Measurements from ENCODE around the gene IQSEC1.

Gene IQSEC1

DNA sequence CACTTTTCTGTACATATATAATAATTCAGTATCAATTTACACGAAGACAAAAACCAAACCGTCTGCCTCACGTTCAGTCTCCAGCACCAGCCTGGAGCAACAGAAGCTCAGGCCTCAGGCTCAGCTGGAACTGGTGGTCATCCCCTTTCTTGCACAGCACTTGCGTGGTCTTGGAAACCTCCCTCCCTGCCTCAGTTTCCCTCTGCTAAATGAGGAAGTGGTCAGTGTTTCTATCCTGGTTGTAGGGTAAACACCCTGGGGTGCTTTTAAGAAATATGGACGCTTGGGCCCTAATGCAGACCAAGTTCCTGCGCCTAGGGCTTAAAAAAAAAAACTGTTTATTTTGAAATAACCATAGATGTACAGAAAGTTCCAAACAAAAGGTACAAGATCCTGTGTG is 21.6 kb downstream of the IQSEC1 start:
- in situ Hi-C loops (cut with HindIII; ENCODE audit: low sequenced_read_pairs): no loop called here

DNA sequence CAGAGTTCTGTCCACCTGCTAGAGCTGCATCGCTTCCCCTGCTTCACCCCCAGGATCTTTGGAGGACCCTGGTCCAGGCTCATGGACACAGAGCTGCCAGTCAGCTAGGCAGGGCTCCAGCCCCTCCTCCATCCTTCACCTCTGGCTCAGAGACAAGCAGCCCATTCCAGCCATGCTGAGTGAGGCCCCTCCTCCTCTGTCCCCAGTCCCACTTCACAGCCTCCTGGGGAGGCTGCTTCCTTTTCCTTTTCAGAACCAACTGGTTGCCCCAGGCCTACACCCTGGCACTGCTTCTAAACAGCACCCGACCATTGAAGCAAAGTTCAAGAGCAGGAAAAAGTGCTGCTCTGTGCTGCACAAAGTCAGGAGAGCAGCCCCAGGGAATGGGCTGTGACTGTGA is 22.2 kb downstream of the IQSEC1 start:
- in situ Hi-C loops (cut with HindIII; ENCODE audit: low sequenced_read_pairs): no loop called here

DNA sequence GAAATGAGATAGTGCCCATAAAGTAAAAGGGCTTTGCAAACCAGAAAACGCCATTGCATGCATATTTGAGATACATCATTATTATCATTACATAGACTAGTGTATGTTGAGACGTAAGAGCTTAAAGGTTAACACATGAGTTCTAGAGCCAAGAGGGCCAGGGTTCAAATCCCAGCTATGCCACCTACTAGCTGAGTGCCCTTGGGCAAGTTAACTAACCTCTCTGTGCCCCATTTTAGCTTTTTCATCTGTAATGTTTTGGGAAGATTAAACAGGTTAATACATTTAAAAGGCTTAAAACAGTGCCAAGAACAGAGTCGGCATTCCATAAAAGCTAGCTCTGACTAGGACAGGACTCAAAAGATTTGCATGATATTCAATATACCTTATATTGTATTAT is 22.8 kb downstream of the IQSEC1 start:
- in situ Hi-C loops (cut with HindIII; ENCODE audit: low sequenced_read_pairs): no loop called here

DNA sequence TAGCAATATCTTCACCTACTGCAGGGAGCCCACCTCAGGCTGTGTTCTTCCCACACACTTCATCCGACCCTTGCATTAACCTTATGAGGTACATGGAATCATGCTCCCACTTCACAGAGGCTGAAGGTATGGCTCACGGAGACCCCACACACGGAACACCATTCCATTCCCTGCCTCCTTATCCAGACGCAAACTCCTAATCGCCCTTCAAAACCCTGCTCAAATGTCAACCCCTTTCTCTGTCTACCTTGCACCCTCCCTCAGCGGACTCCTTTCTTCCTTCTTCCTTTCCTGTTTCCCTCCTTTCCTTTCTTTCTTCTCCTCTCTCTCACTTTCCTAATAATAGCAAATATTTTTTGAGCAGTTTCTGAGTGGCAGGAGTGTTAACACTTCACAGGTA is 23.8 kb downstream of the IQSEC1 start:
- in situ Hi-C loops (cut with HindIII; ENCODE audit: low sequenced_read_pairs): no loop called here

DNA sequence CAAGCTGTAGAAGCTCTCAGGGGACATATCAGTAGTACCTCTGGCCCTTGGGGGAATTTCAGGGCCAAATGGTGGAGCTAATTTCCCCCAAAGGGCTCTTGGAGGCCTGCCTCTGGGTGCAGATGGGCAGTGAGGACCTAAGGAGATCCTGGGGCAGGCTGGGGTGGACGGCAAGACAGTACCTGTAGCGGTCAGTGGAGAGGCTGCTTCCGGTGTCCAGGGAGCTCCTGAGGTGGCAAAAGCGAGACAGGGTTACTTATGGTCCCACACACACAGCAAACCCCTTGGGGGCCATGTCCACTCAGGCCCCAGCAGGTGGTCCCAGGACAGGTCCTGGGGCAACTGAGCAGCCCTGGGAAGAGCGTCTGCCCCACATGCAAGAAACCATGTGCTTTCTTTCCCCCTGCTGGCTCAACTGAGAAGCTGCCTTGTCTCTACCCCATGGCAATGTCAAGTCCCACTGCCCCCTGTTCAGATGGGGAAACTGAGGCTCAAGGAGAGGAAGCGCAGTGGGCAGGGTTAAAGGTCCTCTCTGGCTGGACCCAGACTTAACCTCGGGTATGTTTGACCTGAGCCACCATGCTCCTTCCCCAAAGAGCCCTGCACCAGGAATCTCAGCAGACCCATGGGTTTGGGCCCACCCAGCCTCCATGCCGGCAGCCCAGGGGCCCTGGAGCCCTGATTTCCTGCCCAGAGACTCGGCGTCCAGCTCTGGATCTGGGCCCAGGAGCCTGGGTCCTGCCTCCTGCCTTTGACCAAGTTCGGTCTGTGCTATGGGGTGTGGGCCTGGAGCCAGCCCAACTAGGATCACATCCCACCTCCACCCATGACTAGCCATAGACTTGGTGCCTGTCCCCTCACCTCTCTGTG is 25.7 kb downstream of the IQSEC1 start:
- in situ Hi-C loops (cut with HindIII; ENCODE audit: low sequenced_read_pairs): no loop called here

DNA sequence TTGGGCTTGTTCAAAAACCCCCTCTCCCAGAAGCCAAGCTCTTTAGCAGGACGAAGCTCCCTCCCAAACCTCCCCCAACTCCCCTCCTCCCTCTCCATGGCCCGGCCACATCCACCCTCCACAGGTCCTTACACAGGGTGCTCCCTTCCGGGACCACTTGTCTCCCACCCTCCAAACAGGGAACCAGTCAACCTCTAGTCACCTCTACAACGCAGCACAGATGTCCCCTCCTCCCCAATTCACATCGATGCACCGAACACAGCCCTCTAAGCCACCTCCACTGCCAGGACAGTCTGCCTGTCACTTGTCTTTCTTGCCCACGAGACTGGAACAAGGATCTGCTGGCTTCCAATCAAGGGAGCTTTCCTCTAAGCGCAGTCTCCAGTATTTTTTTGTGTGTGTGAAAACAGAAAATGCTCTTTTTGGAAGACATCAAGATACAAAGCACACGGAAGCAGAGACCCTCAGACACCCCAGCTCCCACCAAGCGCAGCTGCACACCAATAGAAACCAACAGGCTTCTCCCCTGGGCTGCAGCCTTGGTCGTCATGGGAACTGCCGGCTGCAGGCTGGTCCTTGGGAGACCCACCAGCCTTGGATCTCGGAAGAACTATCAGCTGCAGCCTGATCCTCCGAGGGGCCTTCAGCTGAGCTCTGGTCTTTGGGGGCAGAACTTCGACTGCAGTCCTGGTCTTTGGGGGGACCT is 26.5 kb downstream of the IQSEC1 start:
- in situ Hi-C loops (cut with HindIII; ENCODE audit: low sequenced_read_pairs): no loop called here

DNA sequence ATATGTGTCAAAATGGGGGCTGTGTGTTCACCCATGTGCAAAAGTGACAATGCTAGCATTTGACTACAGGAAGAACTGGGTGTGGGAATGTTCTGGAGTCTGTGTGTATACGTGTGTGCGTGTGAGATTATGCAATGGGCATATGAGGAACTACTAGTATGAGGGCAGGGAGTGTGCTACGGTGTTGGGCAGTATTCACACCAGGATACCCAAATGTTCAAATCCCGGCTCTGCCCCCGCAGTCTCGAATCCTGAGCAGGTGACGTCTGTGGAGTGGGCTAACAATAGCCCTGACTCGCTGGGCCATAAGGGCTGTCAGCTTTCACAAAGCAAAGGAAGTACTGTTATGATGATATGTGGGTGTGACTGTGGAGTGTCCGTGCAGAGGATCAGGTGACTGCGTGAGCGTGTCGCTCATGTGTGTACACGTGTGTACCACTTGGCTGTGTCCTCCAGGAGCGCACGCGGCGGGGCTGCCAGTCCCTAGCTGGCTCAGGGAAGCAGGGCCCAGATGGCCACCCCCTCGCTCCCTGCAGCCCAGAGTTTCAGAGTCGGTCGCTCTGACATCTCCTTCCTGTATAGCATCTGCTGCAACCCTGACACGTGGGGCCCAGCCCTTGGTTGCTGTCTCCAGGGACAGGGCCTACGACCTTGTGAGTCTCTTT is 27.2 kb downstream of the IQSEC1 start:
- in situ Hi-C loops (cut with HindIII; ENCODE audit: low sequenced_read_pairs): no loop called here

DNA sequence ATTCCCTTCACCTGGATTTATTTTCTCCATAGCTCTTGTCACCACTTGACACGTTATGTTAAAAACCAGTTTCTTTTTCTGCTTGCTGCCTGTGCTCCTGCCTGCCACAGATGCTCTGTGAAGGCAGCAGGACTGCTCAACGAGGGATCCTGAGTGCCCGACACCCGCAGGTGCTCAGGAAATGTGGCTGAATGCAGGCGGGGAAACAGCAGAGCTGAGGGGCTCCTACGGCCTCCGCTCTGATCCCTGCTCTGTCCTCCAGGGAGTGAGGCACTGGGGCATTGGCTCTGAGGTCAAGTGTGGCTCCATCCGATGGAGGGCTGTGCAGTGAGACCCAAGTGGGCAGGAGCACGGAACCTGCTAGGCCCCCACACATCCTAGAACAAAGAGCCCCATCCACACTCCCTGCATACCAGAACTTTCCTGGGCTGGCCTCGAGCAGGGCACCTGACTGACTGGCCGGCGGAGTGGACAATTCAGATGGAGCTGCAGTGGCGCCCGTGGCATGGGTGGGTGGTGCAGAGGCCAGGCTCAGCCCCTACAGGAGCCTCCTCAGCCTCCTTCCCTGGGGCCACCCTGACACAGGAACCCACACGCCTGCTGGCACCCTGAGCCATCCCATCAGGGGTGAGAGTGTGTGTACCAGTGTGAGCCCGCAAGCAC is 27.9 kb downstream of the IQSEC1 start:
- in situ Hi-C loops (cut with HindIII; ENCODE audit: low sequenced_read_pairs): no loop called here

DNA sequence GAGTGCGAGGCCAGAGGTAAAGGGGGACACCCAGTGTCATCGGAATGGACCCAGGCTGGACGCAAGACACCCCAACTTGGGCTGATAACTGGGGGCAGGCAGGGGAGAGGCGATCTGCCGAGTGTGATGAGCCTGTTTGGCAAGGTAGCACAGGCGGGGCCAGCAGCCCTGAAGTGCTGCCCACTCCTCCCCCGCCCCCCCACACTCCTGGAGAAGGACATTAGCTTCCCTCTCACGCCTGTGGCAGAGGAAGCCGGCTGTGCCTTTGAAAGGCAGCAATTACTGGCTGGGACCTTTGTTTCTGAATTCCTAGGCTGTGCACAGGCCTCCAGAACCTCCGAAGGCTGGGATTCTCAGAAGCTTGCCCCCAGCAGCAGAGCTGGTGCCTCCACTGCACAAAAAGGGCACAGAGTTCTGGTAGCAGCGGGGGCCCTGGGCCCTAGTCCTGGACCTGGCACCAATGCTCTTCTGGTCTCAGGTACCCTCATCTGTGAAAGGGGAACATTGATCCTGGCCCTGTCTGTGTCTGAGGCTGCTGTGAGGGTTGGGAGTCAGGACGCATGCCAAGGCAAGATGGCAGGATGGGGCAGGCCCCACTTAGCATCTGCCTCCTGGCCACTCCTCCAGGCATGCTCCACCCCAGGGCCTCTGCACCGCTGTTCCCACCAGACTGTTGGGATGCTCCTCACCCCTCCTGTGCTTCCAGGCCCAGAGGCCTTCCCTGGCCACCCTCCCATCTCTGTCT is 28.6 kb downstream of the IQSEC1 start:
- in situ Hi-C loops (cut with HindIII; ENCODE audit: low sequenced_read_pairs): no loop called here

DNA sequence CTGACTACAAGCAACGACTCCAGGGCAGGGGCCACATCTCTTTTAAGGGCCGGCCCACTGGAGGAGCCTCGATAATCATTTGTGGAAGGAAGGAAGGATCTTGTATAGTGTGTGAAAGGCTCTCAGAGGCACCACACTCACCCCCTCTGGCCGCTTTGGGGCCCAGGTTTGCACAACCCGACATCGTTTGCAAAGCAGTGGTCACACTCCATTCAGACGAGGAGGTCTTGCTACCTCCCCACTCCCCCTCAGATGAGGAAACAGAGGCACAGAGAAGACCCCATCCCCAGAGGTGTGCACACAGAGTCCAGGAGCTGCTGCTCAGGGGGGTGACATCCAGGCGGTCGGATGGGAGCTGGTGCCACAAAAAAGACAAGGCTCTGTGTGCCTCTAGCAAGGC is 29.6 kb downstream of the IQSEC1 start:
- in situ Hi-C loops (cut with HindIII; ENCODE audit: low sequenced_read_pairs): no loop called here

DNA sequence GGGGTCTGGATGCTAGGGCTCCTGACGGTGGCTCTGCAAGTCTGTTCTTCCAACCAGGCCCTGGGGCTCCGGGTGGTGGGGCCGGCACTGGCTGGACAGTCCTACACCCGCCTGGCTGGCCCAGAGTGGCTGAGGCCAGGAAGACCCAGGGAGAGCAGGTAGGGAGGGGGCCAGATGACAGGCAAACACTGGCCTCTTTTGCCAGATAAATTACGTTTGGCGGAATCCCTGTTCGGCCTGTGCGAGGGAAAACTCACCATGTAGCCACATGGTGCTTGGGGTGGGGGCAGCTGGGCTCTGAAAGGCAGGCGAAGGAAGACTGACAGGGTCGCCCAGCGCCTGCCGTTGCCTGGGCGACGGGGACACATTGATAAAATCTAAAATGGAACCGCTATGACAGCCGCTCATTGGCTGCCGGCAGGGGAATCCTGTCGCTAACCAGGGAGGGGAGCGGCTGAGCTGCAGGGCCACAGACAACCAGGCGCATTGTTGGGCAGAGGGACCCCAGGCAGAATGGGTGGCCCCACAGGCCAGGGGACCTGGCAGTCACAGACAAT is 30.4 kb downstream of the IQSEC1 start:
- in situ Hi-C loops (cut with HindIII; ENCODE audit: low sequenced_read_pairs): no loop called here

DNA sequence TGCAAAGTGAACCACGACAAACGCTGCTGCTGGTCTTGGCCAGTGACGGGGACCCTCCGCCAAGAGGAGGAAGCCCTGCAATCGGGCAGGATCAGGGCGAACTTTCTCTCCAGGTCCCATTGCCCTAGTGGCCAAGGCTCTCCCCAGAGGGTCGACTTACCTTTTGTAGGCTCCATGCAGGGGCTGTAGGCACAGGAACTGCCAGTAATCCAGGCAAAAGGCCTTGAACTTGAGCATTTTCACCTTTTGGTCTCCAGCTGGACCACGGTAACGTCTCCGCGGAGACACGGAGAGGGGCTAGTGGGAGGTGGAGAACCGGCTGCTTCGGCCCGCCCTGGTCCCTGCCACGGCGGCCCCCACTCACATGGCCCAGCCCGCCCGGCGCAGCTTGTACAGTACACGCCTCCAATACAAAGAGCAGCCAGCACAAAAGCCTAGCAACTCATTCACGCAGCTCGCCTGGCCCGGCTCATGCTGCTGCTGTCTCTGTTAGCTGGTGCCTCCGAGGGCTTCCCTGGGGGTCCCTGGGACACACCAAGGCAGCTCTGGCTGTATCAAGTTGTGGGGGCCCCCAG is 31.0 kb downstream of the IQSEC1 start:
- in situ Hi-C loops (cut with HindIII; ENCODE audit: low sequenced_read_pairs): no loop called here

DNA sequence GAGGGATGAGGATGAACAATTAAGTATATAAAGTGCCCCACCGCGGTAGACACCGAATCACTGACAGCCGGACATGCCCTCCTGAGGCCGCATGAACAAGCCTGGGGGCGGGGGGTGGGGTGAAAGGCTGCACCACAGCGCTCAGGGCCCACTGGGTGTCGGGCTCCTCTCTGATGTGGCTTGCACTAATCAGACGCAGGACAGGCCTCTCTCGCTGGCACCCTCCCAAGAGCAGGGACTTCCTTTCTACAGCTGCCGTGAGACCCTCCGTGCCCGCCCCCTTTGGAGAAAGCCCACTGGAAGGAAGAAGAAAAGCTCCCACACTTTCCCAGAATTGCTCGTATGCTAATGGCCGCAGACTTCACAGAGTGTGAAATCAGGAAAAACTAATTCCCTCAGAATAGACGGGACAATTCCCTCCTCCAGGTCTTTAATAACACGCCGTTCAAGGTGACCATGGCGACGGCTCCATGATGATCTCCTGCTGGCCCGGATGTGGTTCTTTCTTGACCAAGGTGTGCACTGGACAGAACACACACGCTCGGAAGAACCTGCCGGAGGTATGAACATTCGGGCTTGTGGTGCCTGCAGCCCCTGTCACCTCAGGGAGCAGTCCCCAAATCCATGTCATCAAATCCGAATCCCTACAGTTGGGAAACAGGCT is 32.0 kb downstream of the IQSEC1 start:
- in situ Hi-C loops (cut with HindIII; ENCODE audit: low sequenced_read_pairs): no loop called here

DNA sequence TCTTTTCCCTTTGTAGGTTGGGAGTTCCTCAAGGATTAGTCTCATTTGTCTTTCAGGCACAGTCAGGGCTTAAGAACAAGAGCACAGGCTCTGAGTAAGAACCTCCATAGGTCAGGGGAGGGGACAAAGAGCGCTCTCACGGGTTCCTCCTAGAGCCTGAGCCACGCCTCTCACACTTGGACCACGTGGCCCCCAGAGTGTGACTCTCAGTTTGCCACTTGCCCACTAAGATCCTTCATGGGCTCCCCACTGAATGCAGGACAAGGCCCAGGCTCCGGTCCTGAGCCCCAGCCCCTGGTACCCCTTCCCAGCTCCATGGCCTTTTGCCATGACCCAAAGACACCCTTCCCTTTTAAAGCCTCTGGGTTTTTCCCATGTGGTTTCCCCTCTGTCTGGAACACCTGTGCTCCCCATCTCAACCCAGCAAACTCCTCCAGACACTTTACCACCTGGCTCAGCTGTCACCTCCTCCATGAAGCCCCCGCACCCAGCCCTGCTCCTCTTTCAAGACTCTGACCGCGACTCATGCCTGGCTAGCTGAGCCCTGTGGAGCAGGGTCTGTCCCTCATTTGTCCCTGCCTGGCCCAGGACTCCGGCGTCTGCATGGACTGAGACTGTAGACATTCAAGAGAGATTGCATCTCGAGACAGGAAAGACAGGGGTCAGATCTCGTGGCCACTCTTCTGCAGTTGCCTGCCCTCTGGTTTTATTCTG is 32.7 kb downstream of the IQSEC1 start:
- in situ Hi-C loops (cut with HindIII; ENCODE audit: low sequenced_read_pairs): no loop called here

DNA sequence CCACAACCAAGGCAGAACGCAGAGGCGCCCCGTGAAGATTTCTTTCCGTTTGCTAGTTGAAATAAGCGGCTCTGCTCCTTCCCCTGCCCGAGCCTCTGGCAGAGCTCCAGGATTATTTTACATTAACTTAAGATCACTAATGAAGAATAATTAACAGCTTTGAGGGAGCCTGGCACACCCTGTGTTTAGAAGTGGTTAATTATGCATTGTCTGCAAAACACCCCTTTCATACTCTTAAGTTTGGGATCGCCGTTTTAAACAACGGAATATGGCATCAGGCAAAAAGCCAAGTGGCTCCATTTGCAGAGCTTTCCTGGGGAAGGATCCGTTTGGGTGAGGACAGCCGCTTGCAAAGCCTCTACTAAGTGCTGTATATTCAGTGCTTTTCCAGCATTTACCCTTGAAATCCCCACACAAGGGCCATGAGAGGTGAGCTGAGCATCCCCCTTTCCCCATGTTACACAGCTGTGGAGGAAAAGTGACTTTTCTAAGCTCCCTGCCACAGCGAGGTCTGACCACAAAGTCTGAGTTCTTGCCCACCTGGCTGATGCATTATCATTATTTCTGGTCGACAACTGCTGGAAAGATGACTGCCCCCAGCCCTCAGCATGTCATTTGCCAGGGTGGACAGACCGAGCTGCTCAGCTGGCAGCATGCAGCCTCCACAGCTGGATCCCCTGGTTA is 33.9 kb downstream of the IQSEC1 start:
- in situ Hi-C loops (cut with HindIII; ENCODE audit: low sequenced_read_pairs): no loop called here

DNA sequence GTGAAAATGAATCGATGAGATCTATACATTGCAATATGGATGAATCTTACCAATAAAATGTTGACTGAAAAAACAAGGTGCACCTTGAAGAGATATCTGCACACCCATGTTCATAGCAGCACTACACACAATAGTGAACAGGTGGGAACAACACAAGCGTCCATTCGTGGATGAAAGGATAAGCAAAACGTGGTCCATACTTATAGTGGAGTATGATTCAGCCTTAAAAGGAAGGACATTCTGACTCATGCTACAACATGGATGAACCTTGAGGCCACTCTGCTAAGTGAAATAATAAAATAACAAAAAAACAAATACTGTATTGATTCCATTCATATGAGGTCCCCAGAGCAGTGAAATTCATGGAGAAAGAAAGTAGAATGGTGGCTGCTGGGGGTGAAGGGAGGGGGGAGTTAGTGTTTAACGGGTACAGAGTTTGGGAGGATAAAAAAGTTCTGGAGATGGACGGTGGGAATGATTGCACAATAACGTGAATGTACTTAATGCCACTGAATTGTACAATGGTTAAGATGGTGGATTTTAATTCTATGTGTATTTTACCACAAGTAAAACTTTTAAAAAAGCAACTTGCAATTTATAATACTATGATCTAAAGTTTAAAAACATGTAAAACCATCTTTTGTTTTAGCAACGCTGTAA is 35.6 kb downstream of the IQSEC1 start:
- in situ Hi-C loops (cut with HindIII; ENCODE audit: low sequenced_read_pairs): no loop called here

DNA sequence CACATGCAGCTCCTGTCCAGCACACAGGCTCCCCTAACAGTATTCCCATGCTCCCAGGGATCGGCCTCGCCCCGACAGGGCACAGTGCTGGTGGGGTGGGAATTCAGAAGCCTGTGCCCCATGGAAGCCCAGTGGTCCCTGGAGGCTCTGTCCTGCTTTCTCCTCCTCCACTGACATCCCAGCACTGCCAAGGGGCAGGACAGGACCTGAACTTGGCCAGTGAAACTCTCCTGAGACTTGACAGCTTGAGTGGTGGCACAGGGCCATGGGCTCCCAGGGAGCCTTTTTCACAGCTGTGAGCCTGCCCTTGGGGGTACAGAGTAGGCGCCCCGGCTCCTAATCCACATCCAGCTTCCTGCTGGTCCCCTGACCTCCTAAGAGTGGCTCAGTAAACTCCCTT is 38.4 kb downstream of the IQSEC1 start:
- in situ Hi-C loops (cut with HindIII; ENCODE audit: low sequenced_read_pairs): no loop called here
